ENCODE measurements around the gene GLS.

The GLS gene

GRCh38 chr2:190999058-190999457 lies 118.4 kb downstream of the GLS start:
- DNase-seq, result no peak

- no peak for DNase-seq
These were observed 119.5 kb downstream of the GLS start for GRCh38 chr2:190999949-191000665.

DNA sequence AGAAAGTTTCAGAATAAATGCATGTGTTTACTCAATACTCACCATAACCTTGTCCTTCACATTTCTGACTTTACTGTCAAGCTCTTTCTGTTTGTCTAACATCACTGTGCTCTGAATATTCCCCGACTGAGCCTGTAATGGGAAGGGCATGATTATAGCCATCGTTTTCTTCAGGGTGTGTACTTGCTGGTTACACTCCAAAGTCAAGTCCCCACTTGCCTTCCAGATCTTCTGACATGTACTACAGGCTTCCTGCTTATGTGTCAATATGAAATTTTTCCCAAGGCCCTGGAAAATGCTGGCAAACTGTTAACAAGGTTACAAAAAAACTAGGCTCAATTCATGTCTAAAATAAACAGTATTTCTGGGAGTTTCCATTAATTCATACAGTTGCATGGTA lies 120.4 kb downstream of the GLS start:
- no peak for DNase-seq

- DNase-seq, result no peak
These were observed 121.0 kb downstream of the GLS start for GRCh38 chr2:191001624-191002023.

GRCh38 chr2:191003405-191004309 lies 123.0 kb downstream of the GLS start:
- DNase-seq, result no peak

GRCh38 chr2:191006297-191006696 lies 125.7 kb downstream of the GLS start:
- no peak for DNase-seq

DNA sequence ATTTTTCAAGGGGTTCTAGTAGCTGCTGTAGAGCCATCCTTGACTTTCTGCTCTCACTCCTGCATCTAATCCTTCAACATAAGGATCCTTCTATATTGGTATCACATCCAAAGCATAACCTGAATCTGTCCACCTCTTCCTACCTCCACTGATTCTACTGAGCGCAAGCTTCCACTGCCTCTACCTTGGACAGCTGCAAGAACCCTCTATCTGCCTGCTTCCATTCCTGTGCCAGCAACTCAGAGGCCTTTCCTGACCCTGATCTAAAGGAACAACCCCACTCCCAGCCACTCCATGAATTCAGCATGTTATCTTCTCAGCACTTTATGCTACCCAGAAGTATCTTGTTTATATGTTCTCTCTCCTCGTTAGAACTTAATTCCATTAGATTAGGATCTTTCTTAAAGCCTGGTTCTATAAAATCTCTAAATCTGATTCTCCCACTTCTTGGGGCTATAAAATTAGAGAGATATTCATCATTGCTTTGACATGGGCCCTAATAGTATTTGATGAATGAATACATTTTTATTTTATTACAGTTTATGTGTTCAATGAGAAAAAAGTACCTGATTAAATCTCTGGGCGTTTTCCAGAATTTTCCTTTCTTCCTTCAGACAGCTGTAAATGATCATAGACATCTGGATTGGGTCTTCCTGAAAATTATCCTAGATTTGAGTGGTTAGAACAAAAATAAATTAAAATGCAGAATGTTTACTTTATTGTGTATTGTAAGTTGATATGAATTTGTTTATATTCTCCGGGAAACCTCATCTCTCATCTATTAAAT lies 126.6 kb downstream of the GLS start:
- no peak for DNase-seq

DNA sequence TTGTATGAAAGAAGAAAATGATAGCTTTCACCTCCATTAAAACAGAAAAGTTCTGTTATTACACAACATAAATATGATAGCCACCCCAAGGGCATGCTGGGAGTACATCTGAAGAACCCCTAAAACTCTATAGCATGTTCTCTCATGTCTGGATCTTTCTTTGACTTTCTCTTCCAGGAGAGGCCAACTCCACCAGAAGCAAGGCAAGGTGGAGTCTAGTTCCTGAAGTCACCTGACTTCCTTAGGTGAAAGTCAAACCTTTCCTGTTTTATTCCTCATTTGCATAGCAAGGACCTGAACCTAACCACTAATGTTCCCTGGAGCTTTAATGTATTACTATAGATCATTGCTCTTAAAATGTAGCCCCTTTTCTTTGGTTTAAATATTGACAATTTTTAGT lies 127.7 kb downstream of the GLS start:
- DNase-seq, result no peak

GRCh38 chr2:191009541-191010374 lies 129.1 kb downstream of the GLS start:
- DNase-seq, result no peak

DNA sequence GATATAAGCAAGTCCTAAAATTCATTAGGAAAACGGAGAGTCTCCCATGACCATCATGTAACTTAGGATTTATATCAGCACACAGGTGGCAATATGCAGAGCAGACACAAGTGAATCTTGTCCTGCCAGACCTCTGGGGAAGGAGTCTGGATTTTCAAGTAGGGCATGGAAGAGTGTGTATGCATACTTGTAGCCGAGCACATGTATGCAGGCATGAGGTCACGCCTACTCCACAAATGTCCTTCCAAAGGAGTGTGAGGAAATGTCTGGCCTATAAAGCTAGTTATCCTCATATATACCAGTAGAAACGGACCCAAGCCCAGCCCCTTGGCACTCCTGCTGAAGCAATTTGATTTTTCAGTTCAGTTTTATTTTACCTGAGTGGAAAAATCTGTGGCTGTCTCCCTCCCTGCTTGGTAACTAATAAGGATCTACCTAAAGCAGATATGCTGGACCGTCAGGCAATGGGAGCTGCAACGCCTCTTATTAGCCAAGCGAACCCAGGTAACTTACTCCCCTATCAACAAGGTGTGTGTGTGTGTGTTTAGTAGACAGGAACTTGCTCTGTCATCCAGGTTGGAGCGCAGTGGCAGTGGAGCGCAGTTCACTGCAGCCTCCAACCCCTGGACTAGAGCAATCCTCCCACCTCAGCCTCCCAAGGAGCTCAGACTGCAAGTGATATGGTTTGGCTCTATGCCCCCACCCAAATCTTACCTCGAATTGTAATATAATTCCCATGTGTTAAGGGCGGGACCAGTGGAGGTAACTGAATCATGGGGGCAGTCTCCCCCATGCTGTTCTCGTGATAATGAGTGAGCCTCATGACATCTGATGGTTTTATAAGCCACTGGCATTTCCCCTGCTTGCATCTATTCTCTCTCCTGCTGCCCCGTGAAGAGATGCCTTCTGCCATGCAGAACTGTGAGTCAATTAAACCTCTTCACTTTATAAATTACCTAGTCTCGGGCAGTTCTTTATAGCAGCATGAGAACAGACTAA lies 130.6 kb downstream of the GLS start:
- DNase-seq, result no peak

DNA sequence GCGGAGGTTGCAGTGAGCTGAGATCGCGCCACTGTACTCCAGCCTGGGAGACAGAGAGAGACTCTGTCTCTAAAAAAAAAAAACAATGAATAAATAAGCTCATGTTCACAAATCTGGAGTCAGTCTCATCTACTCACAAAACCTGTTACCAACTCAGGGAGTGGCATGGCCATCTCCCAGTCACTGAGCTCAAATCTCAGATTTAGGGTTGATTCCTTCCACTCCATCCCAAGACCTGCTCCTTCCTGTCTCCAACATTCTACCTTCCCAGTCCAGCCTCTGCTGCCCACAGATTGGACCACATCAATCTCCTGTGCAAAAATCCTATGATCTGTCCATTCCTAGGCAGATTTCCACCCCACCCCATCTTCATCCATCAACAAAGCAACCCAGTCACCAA lies 131.7 kb downstream of the GLS start:
- no peak for DNase-seq

DNA sequence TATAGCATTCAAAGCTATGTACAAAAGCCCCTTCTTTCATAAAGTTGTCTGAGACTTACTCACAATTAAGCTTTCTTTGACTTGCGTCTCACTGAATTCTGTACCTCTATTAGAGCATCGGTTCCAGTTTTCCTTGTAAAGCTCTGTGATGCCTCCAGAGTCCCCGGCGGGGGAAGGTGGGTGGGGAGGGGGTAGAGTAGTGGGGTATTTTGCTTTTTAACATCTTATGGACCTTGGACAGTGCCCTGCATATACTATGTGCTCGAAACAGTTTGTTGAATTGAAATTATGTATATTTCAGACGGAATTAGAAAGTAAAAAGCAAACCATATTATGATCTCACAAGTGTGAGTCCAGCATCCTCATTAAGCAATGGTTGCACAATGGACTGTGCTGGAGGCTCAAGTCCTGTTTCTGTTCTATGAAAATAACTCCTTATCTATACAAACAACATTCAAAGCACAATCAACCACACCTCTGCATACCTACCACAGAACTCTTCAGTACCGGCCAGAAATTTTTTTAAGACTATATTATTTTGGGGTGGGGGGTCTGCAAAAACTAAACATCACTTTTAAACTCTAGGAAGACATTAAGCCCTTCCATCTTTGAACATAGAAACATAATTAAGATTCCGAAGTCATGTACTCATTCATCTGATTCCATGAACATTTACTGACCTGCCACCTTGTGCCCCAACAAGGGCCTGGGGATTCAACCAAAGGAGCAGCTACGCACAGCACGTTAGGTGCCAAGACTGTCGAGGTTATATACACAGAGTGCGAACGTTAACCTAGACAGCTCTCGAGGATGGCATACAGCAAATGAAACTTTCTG lies 132.4 kb downstream of the GLS start:
- DNase-seq, result no peak

- no peak for DNase-seq
These were observed 133.0 kb downstream of the GLS start for GRCh38 chr2:191013682-191013931.

- peak; percentile 81 for DNase-seq
These were observed 133.5 kb downstream of the GLS start, which contains the start of gene STAT1 for GRCh38 chr2:191013932-191014652. TSS of gene STAT1 (minus strand) at chr2:191014171. CDS start at chr2:191010003, 4,168 bp downstream.

- DNase-seq, result no peak
These were observed 134.0 kb downstream of the GLS start for GRCh38 chr2:191014653-191015020.
